Measurements from ENCODE around the gene BCL11A.

Gene BCL11A

DNA sequence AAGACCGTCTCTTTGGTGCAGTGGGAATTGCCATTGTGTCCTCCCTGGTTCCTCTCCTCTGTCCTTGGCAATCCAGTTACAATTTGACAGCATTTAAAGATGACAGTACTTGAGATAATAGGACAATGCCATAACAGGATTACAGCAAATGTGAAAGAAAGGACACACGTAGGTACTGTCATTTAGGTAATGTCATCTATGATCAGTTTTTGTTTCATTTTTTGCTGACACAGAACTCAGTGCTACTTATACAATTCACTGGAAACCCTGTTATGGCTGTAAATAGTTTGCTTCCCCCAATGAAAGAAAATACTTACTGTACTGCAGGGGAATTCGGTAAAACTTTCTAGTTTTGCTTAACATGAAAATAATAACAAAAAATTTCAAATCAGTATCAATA is 65.2 kb downstream of the BCL11A start:
- no peak overlapping the region for H3K4me3 ChIP-seq (ENCODE audit: low read depth, low read length)

GRCh38 chr2:60487174-60487573 is 66.3 kb downstream of the BCL11A start:
- H3K4me3 ChIP-seq (ENCODE audit: low read depth, low read length) = no peak overlapping the region

GRCh38 chr2:60486551-60486950 is 66.9 kb downstream of the BCL11A start:
- H3K4me3 ChIP-seq (ENCODE audit: low read depth, low read length) = no peak overlapping the region

DNA sequence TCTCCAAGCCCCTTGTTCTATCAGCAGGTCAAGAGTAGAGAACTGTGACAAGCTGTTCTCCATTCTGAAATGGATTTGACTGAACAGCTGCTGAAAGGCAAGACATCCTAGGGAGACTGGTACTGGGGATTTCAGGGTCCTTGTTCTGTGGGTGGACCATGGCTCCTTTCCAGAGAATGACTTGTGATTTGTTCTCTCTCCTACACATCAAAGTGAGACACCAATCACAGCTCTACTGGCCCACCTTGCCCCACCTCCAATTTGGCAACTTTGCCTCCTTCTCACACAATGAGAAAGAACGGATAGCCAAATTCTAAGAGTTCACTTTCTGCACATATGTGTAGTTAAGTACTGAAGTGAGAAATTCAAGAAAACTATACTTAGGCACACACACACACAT is 67.4 kb downstream of the BCL11A start:
- no peak overlapping the region for H3K4me3 ChIP-seq (ENCODE audit: low read depth, low read length)

- H3K4me3 ChIP-seq (ENCODE audit: low read depth, low read length) = no peak overlapping the region
Observed at GRCh38 chr2:60485550-60485949, 67.9 kb downstream of the BCL11A start.

DNA sequence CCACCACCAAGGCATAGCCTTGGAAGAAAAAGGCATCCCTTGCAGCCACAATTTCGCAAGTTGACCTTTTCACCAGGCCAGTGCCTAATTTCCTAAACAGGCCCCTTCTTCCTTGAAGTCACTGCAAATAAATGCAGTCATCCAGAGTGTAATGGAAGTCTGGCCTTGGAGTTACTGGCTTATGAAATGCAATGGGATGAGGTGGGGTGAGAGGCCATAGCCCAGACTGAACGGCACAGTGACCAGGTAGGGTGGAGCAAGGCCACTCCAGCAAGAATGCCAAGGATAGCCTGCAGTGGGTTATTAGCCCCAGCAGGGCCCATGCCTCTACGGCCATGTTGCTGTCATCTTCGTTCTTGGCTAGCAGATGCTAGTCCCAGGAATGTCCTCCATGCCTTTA is 68.4 kb downstream of the BCL11A start:
- no peak overlapping the region for H3K4me3 ChIP-seq (ENCODE audit: low read depth, low read length)

DNA sequence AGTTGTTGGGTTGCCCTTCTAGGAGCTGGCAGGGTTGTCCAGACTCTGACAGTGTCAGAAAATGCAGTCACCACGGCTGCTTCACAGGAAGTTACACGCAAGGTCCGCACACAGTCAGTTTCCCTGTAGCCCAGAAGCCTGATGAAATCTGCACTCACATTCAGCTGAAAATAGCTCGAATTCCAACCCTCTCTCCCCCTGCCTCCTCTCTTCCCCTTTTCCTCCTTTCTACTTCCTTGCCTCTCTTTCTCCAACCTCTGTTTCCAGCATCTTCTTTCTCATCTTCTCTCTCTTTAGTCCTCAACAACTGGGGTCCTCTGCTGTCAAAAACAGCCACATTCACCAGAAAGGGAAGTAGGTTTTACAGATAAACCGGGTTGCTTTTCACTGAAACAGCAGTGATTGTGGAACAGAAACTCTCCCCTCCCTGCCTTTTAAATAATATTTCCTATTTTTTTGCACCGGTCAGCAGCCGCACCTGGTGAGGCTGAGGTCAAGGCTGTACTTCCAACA is 69.3 kb downstream of the BCL11A start:
- no peak overlapping the region for H3K4me3 ChIP-seq (ENCODE audit: low read depth, low read length)

GRCh38 chr2:60483401-60483800 is 70.1 kb downstream of the BCL11A start:
- H3K4me3 ChIP-seq (ENCODE audit: low read depth, low read length) = no peak overlapping the region

DNA sequence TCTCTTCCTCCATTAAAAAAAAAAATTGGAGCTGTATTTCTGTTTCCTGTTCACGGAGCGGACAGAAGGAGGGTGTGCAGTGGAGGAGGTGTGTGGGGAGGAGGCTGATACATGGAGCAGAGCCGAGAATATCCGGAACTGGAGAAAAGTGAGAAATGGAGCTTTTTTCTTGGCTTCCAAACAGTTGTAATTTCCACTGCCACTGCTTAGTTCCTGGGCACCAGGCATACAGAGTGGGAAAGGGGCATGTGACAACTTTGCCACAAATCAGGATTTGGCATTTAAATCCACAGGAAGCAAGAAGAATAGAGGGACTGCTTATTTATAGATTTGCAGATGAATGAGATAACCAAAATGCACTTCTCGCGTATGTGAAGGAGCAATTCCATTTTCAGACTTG is 71.2 kb downstream of the BCL11A start:
- no peak overlapping the region for H3K4me3 ChIP-seq (ENCODE audit: low read depth, low read length)

- no peak overlapping the region for H3K4me3 ChIP-seq (ENCODE audit: low read depth, low read length)
Observed at GRCh38 chr2:60481257-60481656, 72.2 kb downstream of the BCL11A start.

DNA sequence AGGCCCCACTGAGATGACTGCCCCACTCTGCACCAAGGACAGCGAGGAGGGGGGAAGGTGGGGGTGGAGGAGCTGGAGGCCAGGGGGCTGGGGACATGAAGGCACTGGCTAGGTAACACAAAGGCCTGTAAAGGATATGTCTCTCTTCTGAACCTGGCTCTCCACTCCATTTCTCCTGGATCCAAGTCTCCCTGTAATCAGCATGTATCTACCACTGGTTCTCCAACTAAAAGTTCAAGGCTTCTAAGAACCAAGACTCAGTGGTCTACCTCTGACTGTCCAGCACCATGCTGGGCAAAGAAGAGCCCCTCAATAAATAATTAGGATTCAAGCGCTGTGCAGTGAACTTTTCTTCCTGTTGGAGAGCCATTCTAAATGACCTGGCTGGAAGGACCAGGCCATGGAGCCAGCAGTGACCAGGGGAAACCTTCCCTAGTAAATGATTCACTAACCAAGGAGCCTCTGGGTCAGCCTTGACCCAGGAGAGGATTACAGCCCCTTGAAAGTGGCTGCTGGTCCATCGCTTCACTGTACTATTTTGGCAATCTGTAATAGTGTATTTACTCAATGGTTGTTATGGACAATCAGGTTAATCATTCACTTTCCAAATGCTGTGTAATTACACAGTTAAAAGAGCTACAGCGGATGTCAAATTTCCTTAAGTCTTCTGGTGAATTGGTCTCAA is 73.2 kb downstream of the BCL11A start:
- H3K4me3 ChIP-seq (ENCODE audit: low read depth, low read length) = no peak overlapping the region

DNA sequence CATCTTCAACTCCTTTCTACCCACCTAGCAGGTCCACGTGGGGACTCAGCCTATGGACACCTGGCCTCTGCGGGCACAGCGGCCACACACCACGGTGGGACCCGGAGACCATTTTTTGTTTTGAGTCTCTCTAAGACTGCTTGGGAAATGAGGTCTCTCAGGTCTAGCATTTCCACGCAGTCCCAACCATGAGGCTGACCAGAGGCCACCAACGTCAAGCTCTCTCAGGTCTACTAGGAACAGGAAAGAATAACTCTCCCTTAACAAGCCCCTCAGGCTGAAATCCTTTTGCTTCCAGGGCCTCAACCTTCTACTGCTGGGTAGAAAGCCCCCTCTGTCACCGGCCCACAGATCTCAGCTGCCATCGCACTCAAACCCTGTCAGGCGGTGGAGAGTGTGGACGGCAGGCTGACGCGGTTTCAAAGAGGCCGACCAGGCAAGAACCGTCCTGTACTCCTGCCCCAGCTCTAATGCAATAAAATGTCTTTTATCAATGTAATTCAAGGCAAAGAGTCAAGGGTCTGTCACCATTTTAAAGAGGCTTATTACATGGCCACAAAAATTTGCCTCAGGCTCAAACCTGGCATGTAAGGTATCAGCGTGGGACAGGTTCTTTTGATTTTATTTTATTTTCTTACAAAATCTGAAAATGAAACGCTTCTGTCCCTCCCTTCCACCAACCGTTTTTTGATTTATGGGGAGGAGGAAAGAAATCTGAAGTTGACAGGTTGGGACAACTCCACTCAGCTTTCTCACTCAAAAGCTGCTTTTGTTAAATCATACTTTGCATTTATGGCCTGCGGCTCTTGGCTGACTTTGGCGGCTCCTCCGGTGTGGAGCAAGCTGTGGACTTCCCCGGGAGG is 74.0 kb downstream of the BCL11A start:
- no peak overlapping the region for H3K4me3 ChIP-seq (ENCODE audit: low read depth, low read length)

DNA sequence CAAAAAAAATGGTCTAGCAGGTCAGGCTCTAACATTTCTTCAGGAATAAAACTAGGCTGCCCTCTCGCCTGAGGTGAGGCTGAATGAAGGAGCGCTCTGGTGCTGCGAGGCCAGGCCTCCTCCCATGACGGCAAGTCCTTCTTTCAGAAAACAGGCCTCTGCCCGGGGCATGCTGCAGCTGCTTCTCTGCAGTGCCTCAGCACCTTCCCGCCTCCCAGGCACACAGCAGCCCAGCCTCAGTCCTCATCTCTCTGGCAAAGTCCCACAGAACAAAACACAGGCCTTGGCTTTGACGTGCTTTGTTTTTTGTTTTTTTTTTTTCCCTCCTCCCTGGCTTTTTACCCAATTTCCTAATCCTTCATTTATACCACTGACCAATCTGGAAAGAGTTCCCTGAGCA is 74.8 kb downstream of the BCL11A start:
- H3K4me3 ChIP-seq (ENCODE audit: low read depth, low read length) = no peak overlapping the region

DNA sequence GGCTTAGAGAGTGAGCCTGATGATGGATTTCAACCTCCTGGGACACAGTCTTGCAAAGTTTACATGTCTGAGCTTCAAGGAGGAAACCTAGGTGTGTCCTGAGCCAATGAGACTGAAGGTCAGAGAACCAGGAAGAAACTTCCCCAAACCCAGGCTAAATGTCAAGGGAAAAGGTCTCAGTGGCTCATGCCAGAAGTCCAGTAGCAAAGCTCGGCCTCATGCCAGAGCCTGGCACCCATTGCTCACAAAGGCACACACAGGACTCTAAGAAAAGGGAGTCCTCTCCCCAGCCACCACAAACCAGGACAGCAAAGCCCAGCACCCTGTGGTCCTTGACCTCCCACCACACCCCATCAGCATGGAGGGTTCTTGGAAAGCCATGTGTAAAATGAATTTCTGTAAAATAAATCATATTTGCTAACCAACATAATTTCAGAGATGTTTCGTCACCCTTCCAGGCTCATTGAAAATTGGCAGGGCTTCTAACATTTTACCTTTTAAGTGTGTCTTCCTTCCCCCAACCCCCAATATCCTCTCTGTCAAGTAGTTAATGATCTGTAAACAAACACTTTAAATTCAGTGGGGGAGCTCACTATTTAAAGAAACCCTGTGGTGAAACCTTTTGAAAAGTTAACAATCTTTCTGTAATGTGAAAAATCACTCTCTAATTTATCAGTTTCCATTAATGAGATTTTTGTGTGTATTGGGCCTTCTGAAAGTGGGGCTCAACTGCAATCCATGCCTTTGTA is 77.1 kb downstream of the BCL11A start:
- no peak overlapping the region for H3K4me3 ChIP-seq (ENCODE audit: low read depth, low read length)

- no peak overlapping the region for H3K4me3 ChIP-seq (ENCODE audit: low read depth, low read length)
Observed at GRCh38 chr2:60475123-60475830, 78.2 kb downstream of the BCL11A start.

DNA sequence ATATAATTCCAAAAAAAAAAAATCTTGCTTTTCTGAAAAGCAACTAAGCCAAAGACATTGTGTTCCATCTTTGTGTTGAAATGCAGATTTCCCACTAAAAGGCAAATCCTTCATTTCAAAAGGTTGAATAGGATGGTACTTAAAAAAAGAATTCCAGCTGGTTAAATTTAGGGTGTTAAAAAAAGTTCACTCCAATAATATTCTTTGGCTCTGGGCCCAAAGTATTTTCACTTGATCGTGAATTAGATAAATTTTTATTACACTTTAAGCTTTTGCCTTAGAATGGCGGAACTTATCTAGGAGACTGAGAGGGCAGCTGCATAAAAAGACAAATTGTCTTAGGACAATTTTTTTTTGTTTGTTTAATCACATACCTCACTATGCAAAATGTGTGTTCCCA is 79.2 kb downstream of the BCL11A start:
- H3K4me3 ChIP-seq (ENCODE audit: low read depth, low read length) = no peak overlapping the region

- no peak overlapping the region for H3K4me3 ChIP-seq (ENCODE audit: low read depth, low read length)
Observed at GRCh38 chr2:60473546-60473945, 79.9 kb downstream of the BCL11A start.

GRCh38 chr2:60472663-60473289 is 80.7 kb downstream of the BCL11A start:
- H3K4me3 ChIP-seq (ENCODE audit: low read depth, low read length) = no peak overlapping the region

- no peak overlapping the region for H3K4me3 ChIP-seq (ENCODE audit: low read depth, low read length)
Observed at GRCh38 chr2:60472041-60472440, 81.4 kb downstream of the BCL11A start.

- H3K4me3 ChIP-seq (ENCODE audit: low read depth, low read length) = no peak overlapping the region
Observed at GRCh38 chr2:60470340-60470739, 83.1 kb downstream of the BCL11A start.

Measured in iPS-11a (cell line).